Cardiac fibroblast (primary cell): ENCODE data around the gene DTWD2.

ENCODE experiments used
- DNase-seq, 2 donors: peaks; one replicate each; pipeline versions ENCODE4 v3.0.0 to v3.0.0-alpha.2; 2010; ENCODE audit warnings: low read depth in 2 of 2
- H3K4me3 ChIP-seq, 2 donors: replicated peaks in 1 of 2; 1 replicate in 1 of 2; 2 replicates in 1 of 2; pipeline ENCODE4 v1.5.1; 2011; ENCODE audit warnings: low read depth in 2 of 2, low read length in 2 of 2, mild to moderate bottlenecking in 2 of 2, moderate library complexity in 1 of 2
- TF ChIP-seq, protein P1 (sequence below): IDR thresholded peaks from one replicate; pipeline ENCODE4 v1.5.1; 2011; ENCODE audit warnings: low read depth, mild to moderate bottlenecking, low read length, inconsistent platforms

The DTWD2 gene

DNA sequence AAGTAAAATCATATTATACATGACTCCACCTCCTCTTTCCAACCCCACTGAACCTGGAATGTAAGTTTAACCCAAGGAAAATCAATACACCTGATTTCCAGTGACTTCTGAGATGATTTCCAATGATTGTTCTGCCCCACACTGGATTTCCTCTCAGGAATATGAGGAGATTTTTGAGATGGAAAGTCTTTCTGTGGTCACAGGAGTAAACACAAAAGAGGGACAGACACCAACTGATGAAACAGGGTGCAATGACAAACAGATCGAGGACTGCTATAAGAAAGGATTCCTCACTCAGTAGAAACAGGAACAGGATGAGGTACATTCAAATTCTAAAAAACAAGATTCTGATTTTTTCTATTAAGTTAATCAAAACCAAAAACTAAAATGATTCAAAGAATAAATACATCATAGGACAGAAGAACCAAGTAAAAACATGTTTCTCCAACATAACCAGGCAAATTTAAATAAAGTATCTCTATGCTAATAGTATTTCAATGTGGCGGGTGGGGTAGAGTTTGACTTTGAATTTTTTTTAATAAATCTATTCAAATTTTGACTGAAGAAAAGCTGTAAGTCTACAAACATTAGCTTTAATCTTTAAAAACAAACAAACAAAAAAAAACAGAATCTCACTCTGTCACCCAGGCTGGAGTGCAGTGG lies 42.1 kb downstream of the DTWD2 start:
- DNase-seq: no peak
- no peak overlapping the region for H3K4me3 ChIP-seq
- TF ChIP-seq, protein P1, sequence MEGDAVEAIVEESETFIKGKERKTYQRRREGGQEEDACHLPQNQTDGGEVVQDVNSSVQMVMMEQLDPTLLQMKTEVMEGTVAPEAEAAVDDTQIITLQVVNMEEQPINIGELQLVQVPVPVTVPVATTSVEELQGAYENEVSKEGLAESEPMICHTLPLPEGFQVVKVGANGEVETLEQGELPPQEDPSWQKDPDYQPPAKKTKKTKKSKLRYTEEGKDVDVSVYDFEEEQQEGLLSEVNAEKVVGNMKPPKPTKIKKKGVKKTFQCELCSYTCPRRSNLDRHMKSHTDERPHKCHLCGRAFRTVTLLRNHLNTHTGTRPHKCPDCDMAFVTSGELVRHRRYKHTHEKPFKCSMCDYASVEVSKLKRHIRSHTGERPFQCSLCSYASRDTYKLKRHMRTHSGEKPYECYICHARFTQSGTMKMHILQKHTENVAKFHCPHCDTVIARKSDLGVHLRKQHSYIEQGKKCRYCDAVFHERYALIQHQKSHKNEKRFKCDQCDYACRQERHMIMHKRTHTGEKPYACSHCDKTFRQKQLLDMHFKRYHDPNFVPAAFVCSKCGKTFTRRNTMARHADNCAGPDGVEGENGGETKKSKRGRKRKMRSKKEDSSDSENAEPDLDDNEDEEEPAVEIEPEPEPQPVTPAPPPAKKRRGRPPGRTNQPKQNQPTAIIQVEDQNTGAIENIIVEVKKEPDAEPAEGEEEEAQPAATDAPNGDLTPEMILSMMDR: no peak

DNA sequence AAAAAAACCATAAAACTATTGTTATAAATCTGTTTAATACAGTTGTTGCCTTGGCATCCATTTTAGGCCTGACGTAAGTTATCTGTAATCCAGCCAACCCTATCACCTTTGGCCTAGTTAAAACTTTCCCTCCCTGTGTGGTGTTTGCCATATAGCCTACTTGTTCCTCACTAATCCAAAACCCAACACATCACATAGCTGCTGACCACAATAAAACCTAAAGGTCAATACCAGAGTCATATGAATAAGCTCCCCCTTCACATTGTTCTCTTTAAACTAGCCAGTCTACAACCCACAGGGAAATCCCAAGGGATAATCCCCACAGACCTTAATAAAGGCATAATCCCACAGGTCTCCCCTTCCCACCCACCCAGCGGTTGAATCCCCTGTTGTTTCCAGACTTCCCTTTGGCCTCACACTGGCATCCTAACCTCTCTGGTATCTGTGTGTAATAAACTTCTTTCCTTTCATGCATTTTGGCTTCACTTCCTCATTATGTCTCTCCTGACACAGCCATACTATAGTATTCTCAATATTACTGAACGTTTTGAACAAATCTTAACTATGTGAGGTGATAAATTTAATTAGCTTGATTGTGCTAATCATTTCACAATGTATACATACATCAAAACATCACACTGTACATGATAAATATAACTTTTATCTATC lies 50.8 kb downstream of the DTWD2 start:
- TF ChIP-seq, protein P1: no peak
- DNase-seq: peak in 1 of 2 donors; percentile 23
- H3K4me3 ChIP-seq: no peak overlapping the region

DNA sequence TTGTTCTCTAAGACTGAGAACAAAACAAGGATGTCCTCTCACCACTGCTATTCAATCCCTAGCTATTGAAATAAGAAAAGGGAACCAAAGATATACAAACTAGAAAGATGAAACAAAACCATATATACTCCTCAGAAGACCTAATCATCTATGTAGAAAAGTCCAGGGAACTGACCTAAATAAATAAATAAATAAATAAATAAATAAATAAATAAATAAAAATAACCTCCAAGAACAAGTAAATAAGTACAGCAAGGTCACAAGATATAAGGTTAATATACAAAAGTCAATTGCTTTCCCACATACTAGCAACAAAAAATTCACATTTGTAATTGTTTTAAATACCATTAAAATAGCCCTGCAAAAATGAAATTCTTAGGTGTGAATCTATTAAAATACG lies 54.6 kb downstream of the DTWD2 start:
- no peak for DNase-seq
- no peak overlapping the region for H3K4me3 ChIP-seq
- TF ChIP-seq, protein P1: no peak

GRCh38 chr5:118931564-118931963 lies 56.8 kb downstream of the DTWD2 start:
- no peak for DNase-seq
- TF ChIP-seq, protein P1: no peak

DNA sequence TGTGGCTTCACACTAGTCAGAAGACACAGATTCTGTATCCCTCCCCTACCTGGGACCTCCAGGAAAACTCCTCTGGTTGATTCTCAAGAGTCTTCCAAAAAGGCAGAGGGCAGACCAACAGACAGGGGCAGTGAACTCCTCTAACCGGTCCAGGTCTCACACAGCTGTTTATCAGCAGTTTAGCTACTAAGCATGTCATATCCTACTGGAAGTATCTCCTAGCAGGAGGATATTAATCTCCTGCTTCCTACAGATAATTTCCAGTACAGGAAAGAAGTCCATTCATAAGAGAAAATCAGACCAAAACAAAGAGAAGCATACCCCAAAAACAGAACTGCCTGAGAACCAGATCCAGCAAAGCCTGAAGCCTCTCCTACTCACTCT lies 64.3 kb downstream of the DTWD2 start:
- DNase-seq: no peak
- TF ChIP-seq, protein P1: no peak
- H3K4me3 ChIP-seq: no peak overlapping the region

More at GRCh38 chr5:118931564-118931963, 56.8 kb downstream of the DTWD2 start:
- no peak overlapping the region for H3K4me3 ChIP-seq

DNA sequence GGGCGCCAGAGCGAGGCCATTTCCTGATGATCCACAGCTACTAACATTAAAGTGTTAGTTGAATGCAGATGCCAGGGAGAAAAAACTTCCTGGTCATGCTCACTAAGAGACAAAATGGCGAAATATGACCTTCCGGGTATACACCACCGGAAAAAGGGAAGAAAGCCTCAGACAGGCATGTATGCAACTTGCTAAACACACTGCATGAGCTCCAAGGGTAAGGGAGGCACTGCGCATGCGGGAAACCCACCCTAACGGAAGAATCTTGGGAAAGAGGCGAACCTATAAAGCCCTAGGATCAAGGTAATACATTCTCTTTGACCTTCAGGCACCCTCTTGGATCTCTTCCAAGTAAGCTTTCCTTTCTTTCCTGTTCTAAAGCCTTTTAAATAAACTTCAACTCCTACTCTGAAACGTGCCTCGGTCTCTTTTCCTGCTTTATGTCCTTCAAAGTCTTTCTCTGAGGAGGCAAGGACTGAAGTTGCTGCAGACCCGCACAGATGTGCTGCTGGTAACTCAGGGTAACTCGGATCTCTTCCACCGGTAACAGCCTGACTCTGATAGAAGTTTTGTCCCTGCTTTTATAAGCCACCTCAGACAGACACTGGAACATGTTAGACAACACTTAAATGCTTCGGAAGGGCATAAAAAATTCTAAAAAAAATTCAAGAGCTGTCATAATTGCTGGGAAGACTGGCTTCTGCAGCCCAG lies 64.9 kb downstream of the DTWD2 start:
- no peak for DNase-seq
- no peak overlapping the region for H3K4me3 ChIP-seq
- TF ChIP-seq, protein P1: no peak
